GM12873 (cell line): ENCODE measurements around the gene LGI4.

Experiments used
- CTCF ChIP-seq: IDR thresholded peaks from 2 replicates; pipeline ENCODE4 v1.5.1; 2012; ENCODE audit warnings: low read depth, mild to moderate bottlenecking, moderate library complexity, low read length, control low read depth; ENCODE audit not compliant: insufficient read depth; ENCODE audit errors: missing control alignments

LGI4 gene

GRCh38 chr19:35095667-35096368 is 39.0 kb downstream of the LGI4 start:
- no peak for TF ChIP-seq CTCF

- TF ChIP-seq CTCF: no peak
Observed at GRCh38 chr19:35094656-35095055, 40.2 kb downstream of the LGI4 start.

GRCh38 chr19:35093941-35094647 is 40.8 kb downstream of the LGI4 start:
- no peak for TF ChIP-seq CTCF

GRCh38 chr19:35093430-35093829 is 41.4 kb downstream of the LGI4 start:
- TF ChIP-seq CTCF: no peak

GRCh38 chr19:35090506-35091214 is 44.2 kb downstream of the LGI4 start:
- peak; percentile 65 for TF ChIP-seq CTCF

GRCh38 chr19:35090160-35090505 is 44.7 kb downstream of the LGI4 start:
- TF ChIP-seq CTCF: no peak

- no peak for TF ChIP-seq CTCF
Observed at GRCh38 chr19:35089554-35089953, 45.3 kb downstream of the LGI4 start.
